Hippocampal formation (tissue), 2 donors: ENCODE data around the gene TLE5.
"Not testable (repeated sequence)": the region's sequence is repeated elsewhere in the genome, so short reads cannot be mapped to it uniquely, and the experiment has no call there.

Experiments
- DNase-seq, 2 donors: peaks; one replicate each; lab custom pipeline; 2025; lab: John Stamatoyannopoulos, UW

Gene TLE5

GRCh38 chr19:3061182-3062161 lies 823 bp downstream of the TLE5 start:
- DNase-seq = peak; percentile 24 to 58

- no peak for DNase-seq
Measured at GRCh38 chr19:3060857-3061181, 1.5 kb downstream of the TLE5 start.

GRCh38 chr19:3059653-3060052 lies 2.6 kb downstream of the TLE5 start:
- DNase-seq = no peak

- DNase-seq = no peak
Measured at GRCh38 chr19:3058821-3059314, 3.4 kb downstream of the TLE5 start.

- DNase-seq = no peak
Measured at GRCh38 chr19:3058009-3058820, 4.1 kb downstream of the TLE5 start.

- DNase-seq = peak; percentile 21 to 57
Measured at GRCh38 chr19:3057275-3057714, 5.0 kb downstream of the TLE5 start.

GRCh38 chr19:3056417-3057088 lies 5.7 kb downstream of the TLE5 start:
- no peak for DNase-seq

GRCh38 chr19:3055741-3056416 lies 6.4 kb downstream of the TLE5 start:
- no peak for DNase-seq

GRCh38 chr19:3054972-3055740 lies 7.1 kb downstream of the TLE5 start:
- DNase-seq = no peak

GRCh38 chr19:3054265-3054971 lies 7.9 kb downstream of the TLE5 start:
- no peak for DNase-seq

GRCh38 chr19:3053780-3054179 lies 8.5 kb downstream of the TLE5 start:
- no peak for DNase-seq

- DNase-seq = no peak
Measured at GRCh38 chr19:3053218-3053621, 9.1 kb downstream of the TLE5 start.

- DNase-seq = not testable (repeated sequence)
Measured at GRCh38 chr19:3050016-3050415, 12.3 kb downstream of the TLE5 start.

- DNase-seq = no peak
Measured at GRCh38 chr19:3049089-3049488, 13.2 kb downstream of the TLE5 start.

GRCh38 chr19:3048190-3048533 lies 14.1 kb downstream of the TLE5 start:
- DNase-seq = no peak

GRCh38 chr19:3047496-3048189 lies 14.7 kb downstream of the TLE5 start:
- no peak for DNase-seq

GRCh38 chr19:3046698-3047495 lies 15.4 kb downstream of the TLE5 start:
- no peak for DNase-seq

GRCh38 chr19:3045885-3046697 lies 16.2 kb downstream of the TLE5 start:
- DNase-seq = no peak
